Panc1 (cell line): ENCODE measurements around the gene APP. TPM values are rescaled to one million over a fixed set of nuclear protein-coding genes. Genes with fewer than 3 reads are reported as not detected.

Experiments
- ATAC-seq: fragments of 200-7000 bp; cut with Tn5 transposase; 2 replicates; pipeline ENCODE4 v1.9.1; 2020; ENCODE audit warnings: mild to moderate bottlenecking, moderate library complexity
- BruUV-seq: library from RNA; stranded (reverse); fragments of 400-500 nt; replicated peaks from 2 replicates; lab custom pipeline; 2021; lab: Mats Ljungman, UMichigan
- CTCF ChIA-PET: fragments of 300-600 bp; sonication (Branson Sonifier 250); formaldehyde crosslinking; loops from one replicate; lab custom pipeline; 2022; ENCODE audit warnings: antibody characterized with exemption; lab: Charles Lee
- POLR2A ChIA-PET: fragments of 300-600 bp; sonication (Branson Sonifier 250); formaldehyde crosslinking; loops from one replicate; lab custom pipeline; 2022; ENCODE audit warnings: antibody characterized with exemption; lab: Charles Lee
- DNase-seq: peaks from one replicate; pipeline ENCODE4 v3.0.0-alpha.2; 2010; ENCODE audit warnings: low read depth, low spot score
- H3K27ac ChIP-seq: 2 replicates; pipeline ENCODE4 v1.5.1; 2011; ENCODE audit warnings: mild to moderate bottlenecking, low read length, inconsistent platforms
- H3K27me3 ChIP-seq: fragments of 200-500 bp; sonication (Bioruptor generic); 2 replicates; pipeline ENCODE4 v1.6.0; 2014; ENCODE audit warnings: low read length, inconsistent platforms; ENCODE audit not compliant: control insufficient read depth, insufficient read depth
- H3K36me3 ChIP-seq: fragments of 200-500 bp; sonication (Bioruptor generic); 2 replicates; pipeline ENCODE4 v1.5.1; 2014; ENCODE audit warnings: inconsistent platforms, mild to moderate bottlenecking, low read length, moderate library complexity; ENCODE audit not compliant: control insufficient read depth, insufficient read depth
- H3K4me1 ChIP-seq: 2 replicates; pipeline ENCODE4 v1.5.1; 2011; ENCODE audit warnings: inconsistent platforms, mild to moderate bottlenecking, low read length, moderate library complexity; ENCODE audit not compliant: control insufficient read depth, insufficient read depth
- H3K4me3 ChIP-seq, 2 experiments: 2 replicates each; pipeline ENCODE4 v1.5.1; 2011 to 2012; ENCODE audit warnings: low read depth in 2 of 2, low read length in 2 of 2, mild to moderate bottlenecking in 2 of 2, inconsistent platforms in 1 of 2, moderate library complexity in 1 of 2
- H3K9me3 ChIP-seq: fragments of 200-500 bp; sonication (Bioruptor generic); 2 replicates; pipeline ENCODE4 v1.5.1; 2014; ENCODE audit warnings: low read depth, mild to moderate bottlenecking, inconsistent platforms, low read length, moderate library complexity; ENCODE audit not compliant: control insufficient read depth, insufficient read depth
- POLR2AphosphoS5 ChIP-seq: IDR thresholded peaks from 2 replicates; pipeline ENCODE4 v1.6.1; 2012; ENCODE audit warnings: mild to moderate bottlenecking, low read depth, low read length, moderate library complexity
- SIN3A ChIP-seq: IDR thresholded peaks from 2 replicates; pipeline ENCODE4 v1.6.1; 2012; ENCODE audit warnings: low read depth, mild to moderate bottlenecking, low read length, moderate library complexity, borderline replicate concordance; ENCODE audit not compliant: insufficient read depth
- TCF7L2 ChIP-seq: IDR thresholded peaks from 2 replicates; pipeline ENCODE4 v1.6.1; 2011; ENCODE audit warnings: mild to moderate bottlenecking, low read depth, low read length, inconsistent platforms
- in situ Hi-C: cut with HindIII; loops from 2 replicates; pipeline ENCODE4 v1.10.0; 2016; ENCODE audit warnings: low sequenced_read_pairs, low pct_unique_long_range_greater_than_20kb
- intact Hi-C: fragments of 100-400 bp; cut with micrococcal nuclease; formaldehyde crosslinking; loops from one replicate; pipeline ENCODE4 v1.10.0; 2022; ENCODE audit not compliant: unreplicated experiment
- total RNA-seq: library from RNA; stranded (reverse); gene quantifications from one replicate; pipeline ENCODE4 v1.2.1, GENCODE V29; 2021; ENCODE audit not compliant: unreplicated experiment
- TF ChIP-seq, protein P1 (sequence below): fragments of 450-650 bp; IDR thresholded peaks from 2 replicates; pipeline ENCODE4 v1.5.1; 2017; ENCODE audit warnings: mild to moderate bottlenecking
- TF ChIP-seq, protein P2 (sequence below), 2 experiments: IDR thresholded peaks; 2 replicates each; pipeline ENCODE4 v1.6.1; 2011 to 2012; ENCODE audit warnings: low read depth in 2 of 2, control low read depth in 1 of 2, low read length in 1 of 2, mild to moderate bottlenecking in 1 of 2, moderate library complexity in 1 of 2; ENCODE audit not compliant: insufficient read depth in 1 of 2

Gene APP
- total RNA-seq, 1 experiment from 2014 or later, result 542 TPM

DNA sequence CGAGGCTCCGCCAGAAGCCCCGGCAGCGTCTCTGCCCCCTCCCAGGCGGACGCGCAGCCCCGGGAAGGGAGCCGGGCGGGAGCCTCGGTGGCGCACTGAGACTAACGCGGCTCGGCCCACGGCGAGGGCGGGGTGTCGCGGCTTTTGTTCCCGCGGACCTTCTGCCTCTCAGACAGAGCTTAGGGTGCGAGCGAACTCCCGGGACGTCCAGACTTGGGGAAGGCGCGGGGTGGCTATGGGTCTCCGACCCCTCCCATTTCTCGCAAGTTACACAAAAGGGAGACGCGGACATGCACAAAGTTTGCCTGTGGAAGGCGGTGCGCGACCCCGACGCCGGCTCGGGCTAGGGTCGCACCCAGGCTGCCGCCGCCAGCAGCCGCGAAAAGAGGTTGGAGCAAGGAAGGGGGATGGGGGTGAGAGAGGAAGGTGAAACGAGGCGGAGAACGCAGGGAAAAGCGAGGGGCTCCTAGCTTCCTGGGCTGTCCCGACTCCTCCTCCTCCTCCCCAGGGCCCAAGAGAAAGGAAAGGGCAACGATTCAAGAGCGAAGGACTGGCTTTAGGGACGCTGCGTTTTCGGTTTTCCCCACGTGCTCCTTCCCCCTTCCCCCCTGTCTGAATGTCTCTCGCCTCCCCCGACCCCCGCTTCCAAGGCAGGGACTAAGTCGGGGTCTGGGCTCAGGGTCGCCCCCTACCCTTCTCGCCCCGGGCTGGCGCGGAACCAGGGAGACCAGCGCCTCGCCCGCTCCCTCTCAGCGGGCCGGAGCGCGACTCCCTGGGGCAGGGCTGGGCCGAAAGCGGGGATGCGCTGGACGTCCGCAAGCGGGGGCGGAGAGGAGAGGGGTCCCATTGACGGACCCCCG lies 729 bp downstream of the APP start:
- TF ChIP-seq, protein P1, sequence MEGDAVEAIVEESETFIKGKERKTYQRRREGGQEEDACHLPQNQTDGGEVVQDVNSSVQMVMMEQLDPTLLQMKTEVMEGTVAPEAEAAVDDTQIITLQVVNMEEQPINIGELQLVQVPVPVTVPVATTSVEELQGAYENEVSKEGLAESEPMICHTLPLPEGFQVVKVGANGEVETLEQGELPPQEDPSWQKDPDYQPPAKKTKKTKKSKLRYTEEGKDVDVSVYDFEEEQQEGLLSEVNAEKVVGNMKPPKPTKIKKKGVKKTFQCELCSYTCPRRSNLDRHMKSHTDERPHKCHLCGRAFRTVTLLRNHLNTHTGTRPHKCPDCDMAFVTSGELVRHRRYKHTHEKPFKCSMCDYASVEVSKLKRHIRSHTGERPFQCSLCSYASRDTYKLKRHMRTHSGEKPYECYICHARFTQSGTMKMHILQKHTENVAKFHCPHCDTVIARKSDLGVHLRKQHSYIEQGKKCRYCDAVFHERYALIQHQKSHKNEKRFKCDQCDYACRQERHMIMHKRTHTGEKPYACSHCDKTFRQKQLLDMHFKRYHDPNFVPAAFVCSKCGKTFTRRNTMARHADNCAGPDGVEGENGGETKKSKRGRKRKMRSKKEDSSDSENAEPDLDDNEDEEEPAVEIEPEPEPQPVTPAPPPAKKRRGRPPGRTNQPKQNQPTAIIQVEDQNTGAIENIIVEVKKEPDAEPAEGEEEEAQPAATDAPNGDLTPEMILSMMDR, result no peak
- TF ChIP-seq SIN3A (no peak), POLR2AphosphoS5 (no peak; the same call in 1 of the 2 replicates), TCF7L2 (no peak)
- TF ChIP-seq, protein P2, sequence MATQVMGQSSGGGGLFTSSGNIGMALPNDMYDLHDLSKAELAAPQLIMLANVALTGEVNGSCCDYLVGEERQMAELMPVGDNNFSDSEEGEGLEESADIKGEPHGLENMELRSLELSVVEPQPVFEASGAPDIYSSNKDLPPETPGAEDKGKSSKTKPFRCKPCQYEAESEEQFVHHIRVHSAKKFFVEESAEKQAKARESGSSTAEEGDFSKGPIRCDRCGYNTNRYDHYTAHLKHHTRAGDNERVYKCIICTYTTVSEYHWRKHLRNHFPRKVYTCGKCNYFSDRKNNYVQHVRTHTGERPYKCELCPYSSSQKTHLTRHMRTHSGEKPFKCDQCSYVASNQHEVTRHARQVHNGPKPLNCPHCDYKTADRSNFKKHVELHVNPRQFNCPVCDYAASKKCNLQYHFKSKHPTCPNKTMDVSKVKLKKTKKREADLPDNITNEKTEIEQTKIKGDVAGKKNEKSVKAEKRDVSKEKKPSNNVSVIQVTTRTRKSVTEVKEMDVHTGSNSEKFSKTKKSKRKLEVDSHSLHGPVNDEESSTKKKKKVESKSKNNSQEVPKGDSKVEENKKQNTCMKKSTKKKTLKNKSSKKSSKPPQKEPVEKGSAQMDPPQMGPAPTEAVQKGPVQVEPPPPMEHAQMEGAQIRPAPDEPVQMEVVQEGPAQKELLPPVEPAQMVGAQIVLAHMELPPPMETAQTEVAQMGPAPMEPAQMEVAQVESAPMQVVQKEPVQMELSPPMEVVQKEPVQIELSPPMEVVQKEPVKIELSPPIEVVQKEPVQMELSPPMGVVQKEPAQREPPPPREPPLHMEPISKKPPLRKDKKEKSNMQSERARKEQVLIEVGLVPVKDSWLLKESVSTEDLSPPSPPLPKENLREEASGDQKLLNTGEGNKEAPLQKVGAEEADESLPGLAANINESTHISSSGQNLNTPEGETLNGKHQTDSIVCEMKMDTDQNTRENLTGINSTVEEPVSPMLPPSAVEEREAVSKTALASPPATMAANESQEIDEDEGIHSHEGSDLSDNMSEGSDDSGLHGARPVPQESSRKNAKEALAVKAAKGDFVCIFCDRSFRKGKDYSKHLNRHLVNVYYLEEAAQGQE (IDR thresholded peaks at IDR 0.05; ENCODE audit: insufficient read depth in 1 of 2, low read depth in 2 of 2, low read length in 1 of 2), result no peak
- no TSS peak for BruUV-seq
- CTCF ChIA-PET, result no interaction called here
- in situ Hi-C loops, result no loop called here
- intact Hi-C loops, result loop anchor here (10.0 kb wide), 1 partner anchor 545 kb away; no protein-coding TSS in a partner anchor
- ATAC-seq (peak; percentile 76), DNase-seq (no peak)
- H3K9me3 ChIP-seq, result no peaks in the 10 kb centered on the region
- H3K4me3 ChIP-seq, result peak overlapping the region; percentile 75 to 81
- peaks cover 6% of the 10 kb centered on the region for H3K36me3 ChIP-seq
- H3K27ac ChIP-seq, result peak overlapping the region; percentile 84
- H3K27me3 ChIP-seq, result no peaks in the 10 kb centered on the region
- POLR2A ChIA-PET, result no interaction called here
- H3K4me1 ChIP-seq, result peaks cover 22% of the 10 kb centered on the region

DNA sequence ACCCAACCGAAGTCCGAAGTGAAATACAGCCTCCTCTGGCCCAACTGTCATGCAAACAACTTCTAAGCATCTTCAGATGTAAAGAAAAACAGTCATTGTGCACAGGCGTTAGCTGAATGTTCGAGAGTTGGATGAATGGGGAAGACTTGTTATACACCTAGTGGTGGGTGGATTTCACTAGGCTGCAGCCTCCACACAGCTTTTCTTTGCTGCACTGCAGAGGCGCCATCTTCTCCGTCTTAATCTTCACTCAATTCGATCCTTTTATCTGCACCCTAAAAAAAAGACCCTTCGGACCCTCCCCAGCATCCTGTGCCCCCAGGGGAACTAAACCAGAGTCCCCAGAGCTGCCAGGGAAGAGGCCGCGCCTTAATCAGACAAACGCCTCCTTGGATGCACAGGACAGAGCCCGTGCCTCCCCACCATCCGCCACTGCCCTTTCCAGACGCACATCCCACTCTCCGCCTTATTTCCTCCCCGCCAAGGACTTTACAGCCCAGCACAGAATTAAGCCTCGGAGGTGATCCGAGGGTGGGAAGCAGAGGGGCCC lies 1.4 kb downstream of the APP start:
- no peaks in the 10 kb centered on the region for H3K27me3 ChIP-seq
- ChIA-PET POLR2A (no interaction called here), CTCF (no interaction called here)
- no peak for DNase-seq
- H3K36me3 ChIP-seq, result peaks cover 6% of the 10 kb centered on the region
- H3K27ac ChIP-seq, result peak overlapping the region; percentile 84
- in situ Hi-C loops, result no loop called here
- BruUV-seq, result no TSS peak
- peak overlapping the region; percentile 75 to 81 for H3K4me3 ChIP-seq
- no peaks in the 10 kb centered on the region for H3K9me3 ChIP-seq
- TF ChIP-seq, protein P1, result peak; percentile 33; the same call in 1 of the 2 replicates
- TF ChIP-seq, protein P2 (IDR thresholded peaks at IDR 0.05; ENCODE audit: insufficient read depth in 1 of 2, low read depth in 2 of 2, low read length in 1 of 2), result no peak
- TF ChIP-seq SIN3A, result no peak
- no peak for TF ChIP-seq TCF7L2
- TF ChIP-seq POLR2AphosphoS5, result no peak
- intact Hi-C loops, result no loop called here
- ATAC-seq, result peak; percentile 68
- H3K4me1 ChIP-seq, result peaks cover 22% of the 10 kb centered on the region
